Psoas muscle (tissue), 8 donors: ENCODE data around the gene RARA. TPM values are rescaled to one million over a fixed set of nuclear protein-coding genes. Genes with fewer than 3 reads are reported as not detected.

ENCODE experiments used
- ATAC-seq, 4 donors: fragments of 200-7000 bp; cut with Tn5 transposase; one replicate each; pipeline ENCODE4 v1.9.1; 2020; ENCODE audit warnings: moderate library complexity in 3 of 4, mild to moderate bottlenecking in 2 of 4
- DNase-seq, 2 donors: peaks; one replicate each; pipeline ENCODE4 v3.0.0-alpha.2; 2020
- H3K27ac ChIP-seq: fragments of 200-600 bp; one replicate; pipeline ENCODE4 v1.8.0; 2022
- H3K27me3 ChIP-seq, 3 donors: fragments of 200-600 bp in 1 of 3; one replicate each; pipeline versions ENCODE4 v1.6.1 to v1.8.0; 2013 to 2022; ENCODE audit warnings: low read length in 2 of 3, mild to moderate bottlenecking in 2 of 3, moderate library complexity in 1 of 3; ENCODE audit not compliant: insufficient read depth in 3 of 3
- H3K36me3 ChIP-seq, 2 donors: fragments of 200-600 bp in 1 of 2; one replicate each; pipeline versions ENCODE4 v1.6.1 to v1.8.0; 2013 to 2022; ENCODE audit warnings: low read depth in 1 of 2, mild to moderate bottlenecking in 1 of 2, moderate library complexity in 1 of 2; ENCODE audit not compliant: insufficient read depth in 1 of 2
- H3K4me1 ChIP-seq: fragments of 200-600 bp; one replicate; pipeline ENCODE4 v1.8.0; 2022
- H3K4me3 ChIP-seq: fragments of 200-600 bp; one replicate; pipeline ENCODE4 v1.8.0; 2022; ENCODE audit warnings: mild to moderate bottlenecking
- H3K9me3 ChIP-seq: fragments of 200-600 bp; one replicate; pipeline ENCODE4 v1.8.0; 2022
- WGBS, 3 donors: extraction: QIAGEN DNeasy Blood & Tissue Kit; methylation state at CpG; one replicate each; pipeline versions ENCODE4 v1.1.6 to v1.1.7; 2013; 5-methylcytosine and 5-hydroxymethylcytosine counted together
- intact Hi-C, 2 donors: fragments of 100-400 bp; cut with DNase I; formaldehyde crosslinking; loops; one replicate each; pipeline versions ENCODE4 v1.11.0 to v1.14.2; 2022
- polyA plus RNA-seq, 3 donors: library from polyadenylated mRNA; stranded (reverse); fragments of 200-250 nt; gene quantifications; one replicate each; pipeline ENCODE4 v1.2.3, GENCODE V29; 2013
- total RNA-seq, 4 donors: library from RNA; stranded (reverse); fragmentation: NEBNext Ultra II Directional in 2 of 4; extraction: Animal tissue kit (Norgen Biotek cat#: 25700) in 2 of 4; gene quantifications; one replicate each; pipeline versions ENCODE4 v1.2.1 to v1.2.4, GENCODE V29; 2021 to 2023
- TF ChIP-seq, protein P1 (sequence below): fragments of 200-600 bp; IDR thresholded peaks from one replicate; pipeline ENCODE4 v1.8.0; 2022; ENCODE audit warnings: antibody characterized with exemption
- donor health status: healthy with polysubstance abuse.
- donor health status: DM: no; HTN: no; CAD: no; lungs with moderate emphysema.
- donor health status: Bipolar disorder and iron deficiency.
- donor health status: healthy.
- donor health status: DM: yes; HTN: yes; CAD: no.
- donor health status: DM: no; HTN: no; CAD: no.
- donor health status: DM: no; HTN: no; CAD: no.
- donor health status: DM: yes; HTN: yes; CAD: no.

The RARA gene
- total and polyA plus RNA-seq, 7 donors, result 15.0 to 76.9 (median 41.6) TPM

DNA sequence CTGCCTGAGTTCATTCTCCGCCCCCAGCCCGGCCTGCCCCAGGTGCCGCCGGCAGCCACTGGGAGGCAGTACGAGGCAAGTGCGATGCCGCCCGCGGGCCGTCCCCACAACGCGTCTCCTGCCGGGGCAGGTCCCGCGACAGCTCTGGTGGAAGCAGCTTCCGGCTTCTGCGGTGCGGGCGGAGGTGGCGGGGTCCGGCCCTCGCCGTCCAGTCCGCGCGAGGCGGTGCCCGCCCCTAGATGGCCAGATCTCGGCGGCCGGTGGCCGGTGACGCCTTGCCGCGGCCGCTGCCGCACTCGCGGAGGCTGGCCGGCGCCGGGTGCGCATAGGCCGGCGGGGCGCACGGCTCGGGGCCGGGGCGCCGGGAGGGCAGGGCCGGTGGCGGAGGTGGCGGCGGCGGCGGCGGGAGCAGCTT is 53.7 kb downstream of the RARA start:
- ATAC-seq (peak; percentile 38 to 68 (median 57)), DNase-seq (peak; percentile 70 to 83)
- Histone ChIP-seq H3K27ac (no peak overlapping the region), H3K4me1 (peaks cover 8% of the 10 kb centered on the region), H3K9me3 (no peaks in the 10 kb centered on the region), H3K36me3 (no peaks in the 10 kb centered on the region), H3K27me3 (peaks cover 0 to 3% (median 0%) of the 10 kb centered on the region in 3 donors), H3K4me3 (peak overlapping the region; percentile 69)
- TF ChIP-seq, protein P1, sequence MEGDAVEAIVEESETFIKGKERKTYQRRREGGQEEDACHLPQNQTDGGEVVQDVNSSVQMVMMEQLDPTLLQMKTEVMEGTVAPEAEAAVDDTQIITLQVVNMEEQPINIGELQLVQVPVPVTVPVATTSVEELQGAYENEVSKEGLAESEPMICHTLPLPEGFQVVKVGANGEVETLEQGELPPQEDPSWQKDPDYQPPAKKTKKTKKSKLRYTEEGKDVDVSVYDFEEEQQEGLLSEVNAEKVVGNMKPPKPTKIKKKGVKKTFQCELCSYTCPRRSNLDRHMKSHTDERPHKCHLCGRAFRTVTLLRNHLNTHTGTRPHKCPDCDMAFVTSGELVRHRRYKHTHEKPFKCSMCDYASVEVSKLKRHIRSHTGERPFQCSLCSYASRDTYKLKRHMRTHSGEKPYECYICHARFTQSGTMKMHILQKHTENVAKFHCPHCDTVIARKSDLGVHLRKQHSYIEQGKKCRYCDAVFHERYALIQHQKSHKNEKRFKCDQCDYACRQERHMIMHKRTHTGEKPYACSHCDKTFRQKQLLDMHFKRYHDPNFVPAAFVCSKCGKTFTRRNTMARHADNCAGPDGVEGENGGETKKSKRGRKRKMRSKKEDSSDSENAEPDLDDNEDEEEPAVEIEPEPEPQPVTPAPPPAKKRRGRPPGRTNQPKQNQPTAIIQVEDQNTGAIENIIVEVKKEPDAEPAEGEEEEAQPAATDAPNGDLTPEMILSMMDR, result peak; percentile 50
- WGBS, 3 donors, result 1% methylated on average over 35 to 58 of the region's 58 CpGs
- intact Hi-C loops, result loop anchor here (2.0 to 5.0 kb wide), 3 partner anchors 50 to 200 kb away; no protein-coding TSS in a partner anchor

DNA sequence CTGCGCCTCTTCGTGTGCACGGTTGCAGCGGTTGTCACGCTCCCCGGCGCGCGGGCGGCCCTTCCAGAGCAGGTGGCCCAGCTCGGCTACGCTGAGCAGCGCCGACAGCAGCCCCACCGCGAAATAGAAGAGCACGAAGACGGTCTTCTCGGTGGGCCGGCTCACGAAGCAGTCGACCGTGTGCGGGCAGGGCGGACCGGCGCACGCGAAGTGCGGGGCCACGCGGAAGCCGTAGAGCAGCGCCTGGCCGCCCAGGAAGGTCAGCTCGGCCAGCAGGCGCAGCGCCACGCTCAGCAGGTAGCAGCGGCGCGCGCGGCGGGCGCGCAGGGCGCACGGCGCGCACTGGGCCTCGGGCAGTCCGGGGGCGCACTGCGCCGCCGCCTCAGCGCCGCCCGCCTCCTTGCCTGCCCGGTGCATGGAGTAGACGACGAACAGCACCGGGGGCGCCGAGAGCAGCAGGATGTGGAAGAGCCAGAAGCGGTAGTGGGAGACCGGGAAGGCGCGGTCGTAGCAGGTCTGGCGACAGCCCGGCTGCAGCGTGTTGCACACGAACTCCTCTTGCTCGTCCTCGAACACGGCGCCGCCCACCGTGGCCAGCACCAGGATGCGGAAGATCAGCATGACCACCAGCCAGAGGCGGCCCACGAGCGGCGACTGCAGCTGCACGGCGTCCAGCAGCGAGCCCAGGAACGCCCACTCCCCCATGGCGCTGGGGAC is 54.3 kb downstream of the RARA start:
- TF ChIP-seq, protein P1, result no peak
- intact Hi-C loops, result loop anchor here (2.0 to 5.0 kb wide), 3 partner anchors 49 to 199 kb away; no protein-coding TSS in a partner anchor
- ATAC-seq, result peak in 3 of 4 donors; percentile 38 to 65 (median 56)
- H3K27ac ChIP-seq, result no peak overlapping the region
- H3K9me3 ChIP-seq, result no peaks in the 10 kb centered on the region
- H3K36me3 ChIP-seq, result no peaks in the 10 kb centered on the region
- no peak for DNase-seq
- H3K27me3 ChIP-seq, result peaks cover 0 to 3% (median 0%) of the 10 kb centered on the region in 3 donors
- WGBS, 3 donors, result 1 to 2% (median 2%) methylated on average over 72 to 91 of the region's 91 CpGs
- peaks cover 8% of the 10 kb centered on the region for H3K4me1 ChIP-seq
- H3K4me3 ChIP-seq, result peak overlapping the region; percentile 69

DNA sequence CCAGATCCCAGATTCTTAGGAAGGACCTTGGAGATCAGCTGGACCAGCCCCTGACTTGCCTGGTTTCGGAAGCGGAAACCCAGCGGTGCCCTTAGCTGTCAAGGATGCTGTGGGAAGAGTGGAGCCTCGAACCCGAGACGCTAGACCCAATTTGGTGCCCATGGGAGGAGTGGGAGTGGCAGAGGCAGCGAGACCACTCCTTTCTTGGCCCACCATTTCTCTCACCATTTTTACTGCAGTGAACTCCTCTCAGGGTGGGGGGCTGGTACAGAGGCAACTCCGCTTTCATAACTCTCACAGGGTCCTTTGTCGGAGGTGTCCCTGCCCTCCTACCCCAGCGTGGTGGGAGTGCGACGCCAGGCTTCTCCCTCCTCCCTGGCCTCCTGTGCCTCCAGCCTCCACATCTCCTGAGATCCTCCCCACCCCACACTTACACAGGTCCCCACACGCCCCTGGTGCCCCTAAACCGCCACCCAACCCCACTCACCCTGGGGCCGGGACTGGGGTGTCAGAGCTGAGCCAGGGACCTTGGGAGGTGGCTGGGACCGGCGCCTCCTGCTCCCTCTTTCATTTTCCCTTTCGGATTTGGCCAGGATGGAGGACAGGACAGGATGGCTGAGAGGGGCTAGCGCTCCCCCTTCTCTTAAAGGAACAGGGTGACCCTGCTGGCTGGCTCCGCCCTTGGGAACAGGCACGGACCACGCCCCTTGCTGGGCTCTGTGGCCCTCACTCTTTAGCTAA is 55.3 kb downstream of the RARA start, which contains the start of gene GJD3:
Gene GJD3 (minus strand): TSS at position 617 of the 741 bp plus-strand sequence. CDS start 922 bp downstream, outside the sequence.
- no peaks in the 10 kb centered on the region for H3K36me3 ChIP-seq
- DNase-seq, result no peak
- H3K27me3 ChIP-seq, result peaks cover 0 to 3% (median 0%) of the 10 kb centered on the region in 3 donors
- H3K27ac ChIP-seq, result no peak within 1 kb of the TSS
- H3K4me3 ChIP-seq, result peak within 1 kb of the TSS; percentile 69
- 51 to 52% (median 51%) methylated on average over 22 of the region's 22 CpGs for WGBS, 3 donors
- TF ChIP-seq, protein P1, result no peak
- intact Hi-C loops, result loop anchor here in 1 of 2 donors (5.0 kb wide), 2 partner anchors 48 to 198 kb away; no protein-coding TSS in a partner anchor
- no peak for ATAC-seq
- no peaks in the 10 kb centered on the region for H3K9me3 ChIP-seq
- H3K4me1 ChIP-seq, result peaks cover 4% of the 10 kb centered on the region

DNA sequence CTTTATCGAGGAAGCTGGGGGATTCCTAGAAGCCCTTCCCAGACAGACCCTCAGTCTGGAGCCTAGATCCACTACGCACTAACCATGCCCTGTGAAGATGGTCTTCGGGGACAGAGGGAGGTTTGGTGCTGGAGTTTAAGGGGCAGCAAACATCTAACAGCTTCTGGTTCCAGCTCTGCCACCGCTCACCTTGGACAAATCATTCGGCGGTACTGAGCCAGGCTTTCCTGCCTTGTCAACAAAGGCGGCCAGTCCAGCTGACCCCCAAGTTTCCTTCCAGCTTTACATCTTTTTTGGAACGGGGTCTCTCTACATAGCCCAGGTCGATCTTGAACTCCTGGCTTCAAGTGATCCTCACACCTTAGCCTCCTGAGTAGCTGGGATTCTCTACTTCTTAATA is 55.9 kb downstream of the RARA start:
- H3K27me3 ChIP-seq, result peaks cover 0 to 3% (median 0%) of the 10 kb centered on the region in 3 donors
- H3K4me3 ChIP-seq, result peak overlapping the region; percentile 69
- intact Hi-C loops, result loop anchor here in 1 of 2 donors (5.0 kb wide), 2 partner anchors 47 to 197 kb away; no protein-coding TSS in a partner anchor
- no peak overlapping the region for H3K27ac ChIP-seq
- TF ChIP-seq, protein P1, result no peak
- no peaks in the 10 kb centered on the region for H3K9me3 ChIP-seq
- ATAC-seq (no peak), DNase-seq (no peak)
- peaks cover 4% of the 10 kb centered on the region for H3K4me1 ChIP-seq
- no peaks in the 10 kb centered on the region for H3K36me3 ChIP-seq
- WGBS, 3 donors, result 73 to 79% (median 76%) methylated on average over 9 of the region's 9 CpGs
